ACHN (cell line): ENCODE data around the gene LRRC32.

Source experiments
- DNase-seq: peaks from one replicate; pipeline ENCODE4 v3.0.0-alpha.2; 2015
- in situ Hi-C: cut with HindIII; loops from 2 replicates; pipeline ENCODE4 v1.10.0; 2017; ENCODE audit warnings: low sequenced_read_pairs, low pct_ligation_motif_present, low pct_unique_long_range_greater_than_20kb

Gene LRRC32

GRCh38 chr11:76668362-76669155, 2.0 kb downstream of the LRRC32 start:
- DNase-seq = no peak
- in situ Hi-C loops = no loop called here

- in situ Hi-C loops = no loop called here
Measured at GRCh38 chr11:76667856-76668255, 2.7 kb downstream of the LRRC32 start.

GRCh38 chr11:76667271-76667818, 3.2 kb downstream of the LRRC32 start:
- in situ Hi-C loops = no loop called here

More at GRCh38 chr11:76667856-76668255, 2.7 kb downstream of the LRRC32 start:
- DNase-seq = no peak

GRCh38 chr11:76666830-76667229, 3.7 kb downstream of the LRRC32 start:
- in situ Hi-C loops = no loop called here

More at GRCh38 chr11:76667271-76667818, 3.2 kb downstream of the LRRC32 start:
- no peak for DNase-seq

GRCh38 chr11:76666408-76666807, 4.1 kb downstream of the LRRC32 start:
- in situ Hi-C loops = no loop called here
- DNase-seq = no peak

More at GRCh38 chr11:76666830-76667229, 3.7 kb downstream of the LRRC32 start:
- no peak for DNase-seq

DNA sequence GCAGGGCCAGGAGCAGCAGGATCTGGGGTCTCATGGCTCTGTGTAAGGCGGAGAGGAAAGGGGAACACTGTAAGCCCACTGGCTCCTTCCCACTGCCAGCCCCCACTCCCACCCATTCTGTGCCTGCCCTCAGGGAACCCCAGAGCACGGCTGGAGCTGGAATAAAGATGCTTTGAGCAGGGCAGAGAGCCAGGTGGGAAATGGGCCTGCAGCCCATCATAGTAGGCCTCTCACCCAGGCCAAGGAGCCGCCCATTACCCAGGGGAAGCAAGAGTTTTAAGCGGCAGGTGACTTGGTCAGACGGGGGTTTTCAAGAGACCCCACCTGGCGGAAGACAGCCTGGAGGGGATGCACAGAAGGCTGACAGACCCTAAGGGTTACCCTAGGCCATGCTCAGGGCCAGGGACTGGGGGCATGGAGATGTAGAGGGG, 4.6 kb downstream of the LRRC32 start:
- in situ Hi-C loops = no loop called here
- DNase-seq = no peak

DNA sequence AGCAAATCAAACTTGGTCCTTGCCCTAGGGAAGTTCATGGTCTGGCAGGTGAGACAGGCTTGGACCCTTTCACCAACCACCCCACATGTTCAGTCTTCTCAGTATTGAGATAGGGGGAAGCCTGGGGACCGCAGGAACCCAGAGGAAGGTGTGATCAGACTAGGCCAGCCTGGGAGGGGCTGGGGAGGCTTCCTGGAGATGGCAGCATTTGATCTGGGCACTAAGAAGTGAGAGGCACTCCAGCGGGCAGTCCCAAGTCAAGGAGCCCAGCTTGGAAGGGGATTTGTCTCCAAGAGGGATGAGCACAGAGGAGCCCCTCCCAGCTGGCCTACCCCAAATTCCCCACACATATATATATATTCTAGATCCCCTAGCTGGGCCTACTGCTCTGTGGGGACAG, 5.4 kb downstream of the LRRC32 start:
- no peak for DNase-seq
- in situ Hi-C loops = no loop called here

- in situ Hi-C loops = no loop called here
- no peak for DNase-seq
Measured at GRCh38 chr11:76664578-76665061, 5.9 kb downstream of the LRRC32 start.

GRCh38 chr11:76663912-76664440, 6.6 kb downstream of the LRRC32 start:
- no peak for DNase-seq
- in situ Hi-C loops = no loop called here

- no peak for DNase-seq
- in situ Hi-C loops = no loop called here
Measured at GRCh38 chr11:76663486-76663810, 7.1 kb downstream of the LRRC32 start.

GRCh38 chr11:76662656-76663485, 7.7 kb downstream of the LRRC32 start:
- DNase-seq = no peak
- in situ Hi-C loops = no loop called here

DNA sequence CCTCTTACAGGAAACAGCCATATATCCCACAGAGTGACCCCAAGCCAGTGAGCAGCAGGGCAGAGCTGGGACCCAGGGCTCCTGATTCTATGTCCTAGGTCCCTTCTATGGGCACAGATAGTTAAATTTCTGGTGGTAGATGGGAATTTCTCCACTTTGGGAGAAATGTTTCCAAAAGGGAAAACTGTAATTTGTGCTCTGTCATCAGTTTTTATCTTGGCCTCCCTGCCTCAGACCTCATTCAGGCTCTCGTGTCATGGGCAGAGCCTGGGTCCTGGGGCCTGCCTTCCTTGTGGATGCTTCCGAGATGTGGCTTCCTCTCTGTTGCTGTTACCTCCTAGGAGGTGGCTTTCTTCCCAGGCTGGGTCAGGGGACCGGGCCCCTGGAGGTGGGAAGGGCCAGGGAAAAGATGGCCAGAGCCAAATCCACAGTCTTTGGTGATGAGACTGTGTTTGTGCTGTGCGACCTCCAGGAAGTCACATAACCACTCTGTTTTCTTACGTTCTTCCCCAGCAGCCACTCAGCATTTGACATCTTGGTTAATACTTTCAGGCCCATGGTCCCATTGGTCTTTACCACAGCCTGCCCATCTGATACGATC, 8.6 kb downstream of the LRRC32 start:
- DNase-seq = no peak
- in situ Hi-C loops = no loop called here

DNA sequence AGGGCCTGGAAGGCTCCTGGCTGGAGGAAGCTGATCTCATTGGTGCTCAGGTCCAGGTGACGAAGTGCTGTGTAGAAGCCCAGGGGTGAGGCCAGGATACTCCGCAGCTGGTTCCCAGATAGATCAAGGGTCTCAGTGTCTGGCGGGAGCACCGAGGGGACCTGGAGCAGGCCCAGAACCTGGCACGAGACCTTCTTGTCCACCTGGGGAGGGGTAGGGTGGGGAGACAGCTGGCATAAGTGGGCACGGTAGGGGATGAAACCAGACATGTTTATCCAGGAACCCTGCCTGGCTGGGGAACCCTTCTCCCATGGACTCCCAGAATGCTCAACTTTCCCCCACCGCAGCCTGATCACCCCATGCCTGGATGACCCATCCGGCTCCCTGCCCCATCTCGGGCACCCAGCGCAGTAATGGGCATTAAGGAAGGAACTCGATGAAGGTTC, 9.2 kb downstream of the LRRC32 start:
- DNase-seq = no peak
- in situ Hi-C loops = no loop called here

GRCh38 chr11:76660533-76661305, 9.8 kb downstream of the LRRC32 start:
- in situ Hi-C loops = no loop called here
- DNase-seq = no peak

GRCh38 chr11:76659672-76660532, 10.6 kb downstream of the LRRC32 start:
- in situ Hi-C loops = no loop called here
- no peak for DNase-seq

- no peak for DNase-seq
- in situ Hi-C loops = no loop called here
Measured at GRCh38 chr11:76658651-76659650, 11.6 kb downstream of the LRRC32 start.
